Occipital lobe (tissue), 2 donors: Measurements from ENCODE around the gene CCDC74B. TPM values are rescaled to one million over a fixed set of nuclear protein-coding genes. Genes with fewer than 3 reads are reported as not detected.
"Not testable (repeated sequence)": the region's sequence is repeated elsewhere in the genome, so short reads cannot be mapped to it uniquely, and the experiment has no call there.

Source experiments
- DNase-seq: peaks from one replicate; lab custom pipeline; 2025; lab: John Stamatoyannopoulos, UW
- total RNA-seq: library from RNA; depleted of rRNA; stranded (reverse); fragments of >200 nt; gene quantifications from one replicate; pipeline ENCODE4 v1.2.3, GENCODE V29; 2014

CCDC74B gene
- total RNA-seq, 1 donor from 2014 or later, result 3.6 TPM

DNA sequence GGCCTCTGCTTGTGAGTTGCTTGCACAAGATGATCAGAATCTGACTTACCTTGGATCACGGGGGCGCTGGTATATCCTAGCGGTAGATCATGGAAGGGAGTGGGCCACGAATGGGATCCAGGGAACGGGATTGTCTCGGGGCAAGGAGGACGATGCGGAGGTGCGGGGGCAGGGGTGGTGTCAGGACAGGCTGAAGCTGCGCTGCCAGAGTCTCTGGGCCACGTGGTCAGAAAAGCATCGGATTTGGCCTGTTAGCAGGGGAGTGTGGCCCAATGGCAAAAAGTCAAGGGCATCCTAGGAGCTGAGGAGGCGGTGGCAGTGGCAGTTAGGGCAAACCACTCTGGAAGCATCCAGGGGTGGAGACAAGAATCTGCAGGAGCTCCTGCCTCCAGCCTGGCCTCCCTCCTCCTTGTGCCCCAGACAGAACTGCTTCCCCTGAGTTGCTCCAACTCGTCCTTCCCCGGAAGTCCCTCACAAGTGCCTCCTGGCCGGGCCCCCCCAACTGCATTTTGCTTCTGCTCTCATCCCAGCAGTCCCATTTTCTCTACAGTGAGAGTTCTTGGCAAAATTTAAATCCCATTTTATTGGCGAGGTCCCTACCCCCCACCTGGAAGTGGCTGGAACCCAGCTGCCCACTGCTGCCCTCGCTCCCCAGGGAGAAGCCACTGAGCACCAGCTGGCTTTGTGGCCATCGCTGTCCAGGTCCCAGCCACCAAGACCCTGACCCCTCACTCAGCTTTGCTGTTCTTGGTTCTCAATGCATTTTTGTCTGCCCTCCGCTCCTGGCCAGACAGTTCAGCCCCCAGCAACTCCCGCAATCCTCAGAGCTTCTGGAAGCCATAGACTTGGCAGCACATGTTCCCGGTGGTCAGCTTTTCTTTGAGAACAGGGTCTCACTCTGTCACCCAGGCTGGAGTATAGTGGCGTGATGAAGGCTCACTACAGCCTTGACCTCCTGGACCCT is 5.6 kb upstream of the CCDC74B start:
- no peak for DNase-seq

DNA sequence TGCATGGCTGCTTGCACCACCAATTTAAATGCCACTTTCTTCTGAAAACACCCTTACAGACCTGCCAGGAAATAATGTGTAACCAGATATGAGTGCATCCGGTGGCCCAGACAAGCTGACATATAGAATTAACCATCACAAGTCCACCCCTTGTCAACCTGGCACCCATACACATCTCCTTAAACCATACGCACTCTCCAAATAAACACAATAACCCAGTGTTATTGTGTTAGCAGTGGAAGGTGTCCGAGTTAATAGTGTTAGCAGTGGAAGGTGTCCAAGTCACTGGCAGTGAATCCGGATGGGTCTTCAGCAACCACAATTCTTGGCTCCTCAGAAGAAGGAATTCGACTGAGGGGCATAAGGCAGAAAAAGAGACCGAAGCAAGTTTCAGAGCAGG is 3.6 kb upstream of the CCDC74B start:
- DNase-seq, result not testable (repeated sequence)

DNA sequence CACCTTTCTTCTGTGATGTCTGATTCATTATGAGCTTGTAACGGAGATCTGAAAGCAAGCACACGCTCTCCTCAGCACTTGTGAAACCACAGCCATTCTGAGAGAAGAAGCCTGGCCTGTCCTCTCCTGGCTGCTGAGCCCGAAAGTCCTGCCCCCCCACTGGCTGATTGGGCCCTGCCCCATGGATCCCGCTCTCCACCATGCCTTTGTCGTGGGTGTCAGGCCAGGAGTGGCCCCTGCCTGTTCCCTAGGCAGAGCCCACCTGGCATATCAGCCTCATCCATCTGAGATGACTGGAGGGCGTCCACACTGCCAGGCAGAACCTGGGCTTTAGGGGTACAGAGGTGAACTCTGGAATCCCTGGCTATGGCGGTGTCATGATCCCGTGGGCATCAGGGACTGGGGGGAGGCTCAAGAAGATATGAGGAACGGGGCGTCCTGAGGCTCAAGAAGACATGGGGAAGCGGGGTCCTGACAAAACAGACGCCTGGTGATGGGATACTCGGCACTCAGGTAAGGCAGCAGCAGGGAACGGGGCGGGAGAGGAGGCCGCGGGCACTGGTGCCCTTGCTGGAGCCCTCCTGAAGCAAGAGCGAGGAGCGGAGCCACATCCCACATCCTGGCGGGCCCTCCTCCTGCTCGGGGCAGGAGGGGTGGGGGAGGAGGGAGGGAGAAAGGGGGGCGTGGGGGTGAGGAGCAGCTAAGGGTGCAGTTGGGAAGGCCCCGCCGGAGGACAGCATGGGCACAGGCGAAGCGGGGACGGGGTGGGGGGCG is 1.5 kb downstream of the CCDC74B start:
- not testable (repeated sequence) for DNase-seq

DNA sequence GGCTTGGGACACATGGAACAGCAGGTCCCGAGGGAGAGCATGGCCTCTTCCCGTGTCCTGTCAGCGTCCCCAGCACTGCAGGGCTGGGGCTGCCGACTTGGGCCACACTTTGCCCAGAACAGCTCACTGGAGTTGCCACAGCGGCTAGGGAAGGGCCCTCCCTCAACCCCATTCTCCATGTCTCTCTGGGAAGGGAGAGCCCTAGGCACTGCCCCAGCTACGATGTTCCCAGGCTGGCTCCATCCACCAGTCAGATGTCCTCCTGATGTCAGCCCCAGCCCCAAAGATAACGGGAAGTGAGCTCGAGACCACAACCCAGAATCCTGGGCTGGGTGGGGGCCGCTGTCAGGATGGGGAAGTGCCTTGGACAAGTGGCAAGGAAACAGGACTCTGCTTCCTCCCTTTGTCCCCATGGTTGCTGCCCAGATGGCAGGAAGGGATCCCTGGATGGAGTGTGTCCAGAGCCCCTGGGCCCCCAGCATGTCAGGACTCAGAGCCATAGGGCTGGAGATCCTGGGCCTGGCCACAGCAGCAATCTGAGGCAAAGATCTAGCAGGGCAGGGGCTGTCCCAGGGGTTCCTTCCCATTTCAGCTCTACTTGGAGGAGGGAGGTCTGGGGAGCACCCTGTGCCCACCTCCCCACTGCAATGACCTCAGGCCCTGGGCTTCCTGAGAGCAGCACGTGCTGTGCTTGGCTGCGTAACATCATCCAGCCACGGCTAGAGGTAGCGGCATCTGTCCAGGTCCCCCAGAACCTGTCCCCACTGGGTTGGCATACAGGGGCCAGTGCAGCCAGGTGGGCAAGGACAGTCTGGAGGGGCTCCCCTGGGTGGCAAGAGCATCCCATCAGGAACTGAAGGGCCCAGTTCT is 2.3 kb downstream of the CCDC74B start:
- not testable (repeated sequence) for DNase-seq

DNA sequence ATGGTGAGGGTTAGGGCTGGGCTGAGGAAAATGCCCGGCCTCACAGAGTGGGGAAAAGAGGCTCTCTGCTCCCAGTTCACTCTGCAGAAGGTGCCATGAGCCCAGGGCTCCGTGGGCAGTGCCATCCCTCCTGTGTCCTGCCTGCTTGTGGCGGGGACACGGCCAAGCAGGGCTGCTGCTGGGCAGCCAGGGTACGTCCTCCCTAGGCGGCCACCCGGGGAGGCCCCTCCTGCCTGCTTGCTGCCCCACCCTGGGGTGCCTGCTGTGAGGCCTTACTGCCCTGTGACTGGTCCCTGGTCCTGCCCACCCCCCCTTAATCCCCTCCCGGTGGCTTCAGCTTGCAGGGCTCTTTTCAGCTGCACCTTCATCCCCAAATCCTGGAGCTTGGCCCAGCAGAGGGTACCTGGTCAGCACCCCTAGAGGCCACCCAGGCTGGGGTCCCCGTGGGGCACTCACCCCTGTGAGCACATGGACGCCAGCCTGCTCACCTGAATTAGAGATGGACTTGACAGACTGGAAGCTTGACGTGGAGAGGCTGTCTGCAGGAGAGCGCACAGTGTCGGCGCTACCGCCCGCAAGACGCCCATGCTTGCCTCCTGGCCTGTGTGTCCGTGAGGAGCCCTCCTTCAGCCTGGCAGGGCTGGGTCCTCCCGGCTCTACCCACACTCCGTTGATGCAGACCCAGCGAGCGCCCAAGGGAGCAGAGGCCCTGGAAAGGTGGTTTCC is 3.1 kb downstream of the CCDC74B start:
- not testable (repeated sequence) for DNase-seq

DNA sequence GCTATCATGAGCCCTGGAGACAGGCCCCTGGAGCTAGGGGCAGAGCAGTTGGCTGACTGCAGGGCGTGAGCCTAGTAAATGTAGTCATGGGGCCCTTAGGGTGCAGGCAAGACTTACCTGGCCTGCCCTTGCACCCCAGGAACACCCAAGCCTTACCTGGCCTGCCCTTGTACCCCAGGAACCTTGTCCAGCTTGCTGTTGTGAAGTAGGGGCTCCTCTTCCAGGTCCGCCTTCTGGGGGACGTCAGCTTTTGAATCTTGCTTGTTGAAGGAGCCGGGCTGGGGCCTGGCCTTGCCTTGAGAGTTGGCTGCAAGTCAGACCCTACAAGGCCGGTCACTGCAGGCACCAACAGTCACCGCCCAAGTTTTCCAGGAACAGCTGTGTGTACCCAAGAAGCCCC is 3.9 kb downstream of the CCDC74B start:
- not testable (repeated sequence) for DNase-seq

DNA sequence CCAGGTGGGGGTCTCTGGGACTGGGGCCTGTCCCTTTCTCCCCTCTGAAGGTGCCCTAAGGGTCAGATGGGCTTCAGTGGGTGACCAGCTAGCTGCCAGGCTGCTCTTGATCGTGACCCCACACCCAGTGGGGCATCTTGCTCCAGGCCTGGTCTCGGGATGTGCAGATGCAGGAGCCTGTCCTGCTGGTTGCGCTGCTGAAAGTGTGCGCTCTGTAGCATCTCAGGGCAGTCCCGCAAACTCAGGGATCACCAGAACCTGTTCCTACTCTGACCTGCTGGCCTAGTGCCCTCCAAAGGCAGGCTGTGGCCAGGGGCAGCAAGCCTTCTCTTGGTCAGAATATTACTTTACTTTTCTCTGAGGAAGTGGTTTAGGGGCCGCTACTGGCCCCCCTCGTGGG is 4.4 kb downstream of the CCDC74B start:
- DNase-seq, result not testable (repeated sequence)

DNA sequence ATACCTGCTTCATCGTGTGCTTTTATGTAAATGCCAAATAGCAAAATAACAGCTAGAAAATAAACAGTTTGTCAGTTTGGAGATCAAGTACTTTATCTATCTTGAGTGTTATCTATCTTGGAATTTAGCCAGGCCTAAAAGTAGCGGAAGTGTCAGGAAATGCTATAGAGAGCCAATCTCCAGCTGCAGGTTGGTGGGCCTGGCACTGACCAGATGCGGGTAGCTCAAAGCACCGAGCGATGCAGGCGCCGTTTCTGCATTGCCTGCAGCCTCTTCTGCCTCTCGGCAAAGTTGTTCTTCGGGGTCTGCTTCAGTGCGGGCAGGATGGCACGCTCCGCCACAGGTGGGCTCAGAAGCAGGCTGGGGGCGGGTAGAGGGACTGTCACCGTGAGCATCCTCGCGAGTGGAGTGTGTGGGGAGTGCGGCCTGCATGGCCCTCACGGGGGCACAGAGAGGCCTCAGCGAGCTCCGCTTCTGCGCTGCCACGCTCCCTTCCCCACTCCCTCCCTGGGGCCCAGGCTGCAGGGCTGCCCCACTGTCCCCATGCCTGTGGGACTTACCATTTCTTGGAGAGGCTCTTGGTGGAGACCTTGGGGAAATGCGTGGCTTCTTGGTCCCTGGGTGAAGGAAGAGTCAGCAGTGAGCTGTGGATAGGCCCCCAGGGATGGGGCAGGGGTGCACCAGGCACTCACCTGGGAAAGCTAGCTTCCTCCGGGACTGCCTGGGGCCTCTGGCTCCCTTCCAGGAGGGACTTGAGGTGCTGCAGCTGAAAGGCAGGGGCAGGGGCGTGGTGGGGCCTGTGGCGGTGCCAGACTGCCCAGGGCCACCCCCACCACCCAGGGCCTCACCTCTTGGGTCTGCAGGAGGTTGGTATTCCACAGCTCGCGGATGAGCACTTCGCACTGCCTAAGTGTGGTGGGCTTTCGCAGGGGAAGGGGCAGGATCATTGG is 5.3 kb downstream of the CCDC74B start:
- DNase-seq, result not testable (repeated sequence)

DNA sequence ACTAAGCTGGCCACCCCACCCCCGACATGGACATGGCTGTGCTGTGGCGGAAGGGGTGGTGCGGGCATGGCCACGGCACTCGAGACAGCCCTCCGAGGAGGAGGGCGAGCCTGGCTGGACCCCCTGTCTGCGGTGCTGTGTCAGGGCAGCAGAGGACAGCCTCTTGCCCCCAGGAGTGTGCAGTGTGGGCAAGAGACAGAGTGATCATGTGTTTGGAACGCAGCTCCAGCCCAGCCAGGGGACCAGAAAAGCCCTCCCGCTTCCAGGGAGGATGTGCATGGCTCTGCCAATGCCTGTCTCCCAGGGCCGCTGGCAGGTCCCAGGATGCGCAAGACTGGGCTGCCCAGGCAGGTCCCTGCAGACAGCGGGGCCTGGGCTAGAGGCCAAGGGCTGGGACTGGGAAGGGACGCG is 6.1 kb downstream of the CCDC74B start:
- DNase-seq, result not testable (repeated sequence)

DNA sequence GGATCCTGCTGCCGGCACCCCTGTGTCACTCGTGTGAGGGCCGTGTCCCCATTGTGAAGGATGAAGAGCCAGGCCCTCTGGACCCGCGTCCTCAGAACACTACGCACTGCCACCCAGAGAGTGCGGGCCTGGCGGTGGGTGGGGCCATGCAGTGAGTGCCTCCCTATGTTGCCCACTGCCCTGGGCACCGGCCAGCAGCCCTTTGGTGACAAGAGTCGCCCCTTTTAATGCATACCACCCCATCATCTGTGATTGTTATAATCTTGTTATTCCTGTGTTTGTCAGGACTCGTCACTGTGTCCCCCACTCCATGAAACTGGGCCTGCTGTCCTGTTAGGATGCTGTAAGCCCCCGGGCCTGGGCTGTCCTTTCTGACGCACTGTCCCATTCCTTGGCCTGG is 6.6 kb downstream of the CCDC74B start:
- not testable (repeated sequence) for DNase-seq

DNA sequence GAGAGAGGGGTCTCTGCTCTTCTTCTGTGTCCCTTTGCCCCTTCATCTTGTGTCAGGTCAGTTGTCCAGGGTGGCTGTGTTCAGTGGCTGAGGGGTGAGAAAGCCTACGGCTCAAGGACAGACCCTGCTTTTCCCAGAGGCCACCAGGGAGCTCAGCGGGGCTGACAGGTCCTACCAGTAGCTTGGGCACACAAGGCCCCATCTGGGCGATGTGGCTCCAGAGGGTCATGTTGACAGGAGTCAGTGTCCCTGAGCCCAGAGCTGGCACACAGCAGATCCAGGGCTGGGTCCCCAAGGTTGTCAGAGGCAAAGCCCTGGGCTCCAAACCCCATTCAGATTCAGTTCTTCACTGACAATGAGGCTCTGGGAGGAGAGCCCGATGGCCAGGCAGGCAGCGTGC is 7.8 kb downstream of the CCDC74B start:
- DNase-seq, result not testable (repeated sequence)

DNA sequence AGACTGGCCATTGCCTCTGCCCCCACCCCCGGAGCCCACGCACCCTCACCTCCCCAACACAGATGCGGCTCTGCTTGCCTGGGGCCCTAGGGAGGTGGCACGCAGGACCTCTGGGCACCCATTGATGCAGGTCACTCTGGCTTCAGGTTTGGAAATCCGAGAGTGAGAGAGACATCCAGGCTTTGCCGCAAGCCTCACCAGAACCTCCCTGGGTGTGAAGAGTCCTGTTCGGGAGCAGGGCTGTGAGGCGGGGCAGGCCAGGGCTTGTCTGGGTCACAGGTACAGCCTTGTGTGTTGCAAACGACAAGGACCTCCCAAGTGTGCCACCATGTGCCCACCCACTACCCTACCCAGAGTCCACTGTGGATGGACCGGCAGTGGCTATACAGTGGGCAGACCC is 8.4 kb downstream of the CCDC74B start:
- not testable (repeated sequence) for DNase-seq

DNA sequence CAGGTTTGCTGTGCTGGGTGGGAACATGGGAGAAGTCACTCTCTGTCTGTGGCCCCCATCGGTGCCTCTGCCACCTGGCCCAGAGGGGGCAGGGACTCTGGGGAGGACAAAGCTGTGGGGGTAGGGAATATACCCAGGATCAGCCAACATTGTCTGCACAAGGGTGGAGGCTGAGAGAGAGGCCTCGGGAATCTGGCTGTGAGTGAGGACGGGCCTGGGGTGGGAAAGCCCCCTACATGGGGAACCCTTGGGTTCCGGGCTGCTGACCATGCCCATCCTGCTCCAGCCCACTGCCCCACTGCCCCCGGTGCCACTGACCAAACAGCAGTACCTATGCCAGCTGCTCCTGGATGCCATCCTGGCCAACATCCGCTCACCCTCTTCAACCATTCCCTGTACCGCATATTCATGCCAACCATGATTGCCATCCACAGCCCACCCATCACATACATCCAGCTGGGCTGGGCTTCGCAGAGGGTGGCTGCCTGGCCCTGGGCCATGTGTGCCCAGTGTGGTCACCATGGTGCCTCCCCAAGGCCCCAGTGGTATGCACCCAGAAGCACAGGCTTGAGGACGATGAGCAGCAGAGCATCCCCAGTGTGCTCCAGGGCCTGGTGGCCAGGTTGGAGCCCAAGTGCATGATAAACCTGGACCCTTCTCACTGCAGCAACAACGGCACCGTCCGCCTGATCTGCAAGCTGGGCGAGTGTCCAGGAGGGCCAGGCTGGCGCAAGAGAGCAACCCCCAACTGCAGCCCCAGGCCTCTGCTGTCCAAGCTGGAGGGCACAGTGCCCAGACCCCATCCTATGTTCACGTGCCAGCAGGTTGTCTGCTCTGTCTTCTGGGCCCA is 9.0 kb downstream of the CCDC74B start:
- DNase-seq, result no peak

DNA sequence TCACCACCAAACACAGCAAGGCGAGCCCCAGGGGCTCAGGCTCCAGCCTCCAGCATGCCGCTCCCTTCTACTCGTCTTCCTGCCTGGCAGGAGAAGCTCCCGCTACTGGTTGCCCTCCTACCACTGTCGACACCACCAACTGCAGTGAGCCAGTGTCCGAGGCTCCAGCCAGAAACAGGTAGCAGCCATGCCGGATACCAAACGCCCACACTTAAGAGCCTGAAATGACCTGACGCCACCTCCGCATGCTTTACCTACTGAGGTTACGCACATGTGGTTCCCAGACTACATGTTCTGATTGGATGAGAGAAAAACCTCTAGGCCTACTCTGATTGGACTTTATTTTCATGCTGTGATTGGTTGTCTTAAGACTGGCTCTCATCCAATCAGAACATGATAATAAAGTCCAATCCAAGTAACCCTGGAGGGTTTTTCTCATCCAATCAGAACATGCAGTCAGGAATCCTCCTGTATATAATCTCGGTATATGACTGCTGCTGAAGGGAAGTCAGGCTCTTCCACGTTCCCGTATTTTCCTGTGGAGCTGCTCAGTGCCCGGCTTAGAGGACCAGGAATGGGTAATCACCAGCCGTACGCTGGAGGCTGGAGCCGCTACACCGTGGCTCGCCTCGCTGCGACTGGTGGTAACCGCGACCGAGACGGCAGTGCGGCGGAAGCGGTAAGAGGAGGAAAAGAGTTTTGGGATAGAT is 15.6 kb downstream of the CCDC74B start, which contains the start of gene POTEF:
Gene POTEF (minus strand): TSS at position 103 of the 710 bp plus-strand sequence. CDS start 8,707 bp downstream, outside the sequence.
- DNase-seq, result not testable (repeated sequence)

DNA sequence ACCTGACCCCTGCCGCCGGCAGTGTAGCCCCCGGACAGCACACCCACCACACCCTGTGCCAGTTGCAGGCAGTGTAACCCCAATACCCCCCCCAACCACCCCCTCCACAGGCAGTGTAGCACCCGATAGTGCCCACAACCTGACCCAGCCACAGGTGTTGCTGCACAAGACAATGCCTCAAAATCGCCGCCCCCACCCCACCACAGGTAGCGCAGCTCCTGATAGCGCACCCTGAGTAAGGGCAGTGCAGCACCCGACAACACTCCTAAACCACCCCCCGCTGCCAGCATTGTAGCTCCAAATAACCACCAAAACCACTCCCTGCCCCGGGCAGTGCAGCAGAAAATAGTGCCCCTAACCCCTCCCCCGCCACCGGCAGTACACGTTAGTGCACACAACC is 16.4 kb downstream of the CCDC74B start:
- DNase-seq, result not testable (repeated sequence)

DNA sequence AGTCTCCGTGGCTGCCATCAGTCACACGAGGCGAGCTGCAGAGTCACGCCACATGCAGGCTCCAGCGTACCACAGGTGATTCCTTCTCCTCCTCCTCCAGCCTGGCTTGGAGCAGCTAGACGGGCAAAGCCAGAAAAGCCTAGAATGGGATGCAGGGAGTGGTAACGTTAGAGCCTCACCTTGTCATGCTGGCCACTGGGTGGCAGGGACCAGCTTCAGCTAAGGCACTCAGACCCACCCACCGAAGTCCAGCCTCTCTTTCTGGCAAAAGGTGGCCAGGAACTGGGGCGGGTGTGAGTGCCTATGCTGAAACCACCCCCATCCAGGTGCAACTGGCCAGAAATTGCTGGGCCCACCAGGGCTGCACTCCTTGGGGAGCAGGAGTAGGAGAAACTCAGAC is 17.2 kb downstream of the CCDC74B start:
- DNase-seq, result not testable (repeated sequence)

DNA sequence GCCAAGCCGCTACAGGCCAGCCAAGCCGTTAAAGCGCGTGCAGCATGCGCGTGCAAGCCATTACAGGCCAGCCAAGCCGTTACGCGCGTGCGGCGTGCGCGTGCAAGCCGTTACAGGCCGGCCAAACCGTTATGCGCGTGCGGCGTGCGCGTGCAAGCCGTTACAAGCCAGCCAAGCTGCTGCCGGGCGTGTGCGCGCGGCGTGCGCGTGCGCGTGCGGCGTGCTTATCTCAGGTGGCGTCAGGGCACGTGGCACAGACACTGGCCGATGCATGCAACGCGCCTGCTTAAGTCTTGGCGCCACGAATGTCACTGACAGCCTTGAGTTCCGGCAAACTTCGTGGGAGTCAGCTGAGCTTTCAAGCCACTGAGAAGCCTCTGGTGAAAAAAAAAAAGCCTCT is 24.0 kb downstream of the CCDC74B start:
- not testable (repeated sequence) for DNase-seq
